NAMALWA (cell line): ENCODE measurements around the gene C19orf33.
A peak's percentile ranks its signal among the peaks of the same experiment; 100 is the strongest.
"Not testable (repeated sequence)": the region's sequence is repeated elsewhere in the genome, so short reads cannot be mapped to it uniquely, and the experiment has no call there.

Experiments used
- DNase-seq: peaks from one replicate; pipeline ENCODE4 v3.0.0-alpha.2; 2015; ENCODE audit warnings: low spot score

C19orf33 gene

GRCh38 chr19:38303517-38304351, at the start of gene C19orf33:
Gene C19orf33 (plus strand): TSS chr19:38304251. CDS start chr19:38304262, 11 bp downstream.
- DNase-seq: no peak

GRCh38 chr19:38255383-38256014, 48.6 kb upstream of the C19orf33 start:
- no peak for DNase-seq

- not testable (repeated sequence) for DNase-seq
Measured at GRCh38 chr19:38261942-38262341, 42.1 kb upstream of the C19orf33 start.

DNA sequence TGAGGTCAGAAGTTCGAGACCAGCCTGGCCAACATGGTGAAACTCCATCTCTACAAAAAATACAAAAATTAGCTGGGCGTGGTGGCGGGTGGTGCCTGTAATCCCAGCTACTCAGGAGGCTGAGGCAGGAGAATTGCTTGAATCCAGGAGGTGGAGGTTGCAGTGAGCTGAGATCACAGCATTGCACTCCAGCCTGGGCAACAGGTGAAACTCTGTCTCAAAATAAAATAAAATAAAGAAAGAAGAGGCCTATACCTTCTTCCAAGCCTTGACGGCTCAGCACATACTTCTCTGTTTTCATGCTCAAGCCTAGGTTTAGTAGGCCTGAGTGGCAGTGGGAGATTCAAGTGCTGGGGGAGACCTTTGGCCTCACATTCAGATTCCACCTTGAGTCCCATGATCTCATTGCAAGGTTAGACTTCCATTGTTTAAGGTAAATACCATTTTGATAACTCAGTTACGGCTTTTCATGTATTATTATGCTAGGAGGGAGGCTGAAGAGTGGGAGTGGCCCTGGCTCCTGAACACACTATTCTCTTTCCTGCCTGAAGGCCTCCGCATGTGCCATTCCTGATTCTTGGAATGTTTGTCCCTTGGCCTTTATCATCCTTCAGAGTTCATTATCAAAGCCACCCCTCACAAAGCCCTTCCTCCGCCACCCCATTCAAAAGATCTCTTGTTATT, 41.3 kb upstream of the C19orf33 start:
- no peak for DNase-seq

- DNase-seq: peak; percentile 84
Measured at GRCh38 chr19:38263689-38264485, 40.2 kb upstream of the C19orf33 start.

DNA sequence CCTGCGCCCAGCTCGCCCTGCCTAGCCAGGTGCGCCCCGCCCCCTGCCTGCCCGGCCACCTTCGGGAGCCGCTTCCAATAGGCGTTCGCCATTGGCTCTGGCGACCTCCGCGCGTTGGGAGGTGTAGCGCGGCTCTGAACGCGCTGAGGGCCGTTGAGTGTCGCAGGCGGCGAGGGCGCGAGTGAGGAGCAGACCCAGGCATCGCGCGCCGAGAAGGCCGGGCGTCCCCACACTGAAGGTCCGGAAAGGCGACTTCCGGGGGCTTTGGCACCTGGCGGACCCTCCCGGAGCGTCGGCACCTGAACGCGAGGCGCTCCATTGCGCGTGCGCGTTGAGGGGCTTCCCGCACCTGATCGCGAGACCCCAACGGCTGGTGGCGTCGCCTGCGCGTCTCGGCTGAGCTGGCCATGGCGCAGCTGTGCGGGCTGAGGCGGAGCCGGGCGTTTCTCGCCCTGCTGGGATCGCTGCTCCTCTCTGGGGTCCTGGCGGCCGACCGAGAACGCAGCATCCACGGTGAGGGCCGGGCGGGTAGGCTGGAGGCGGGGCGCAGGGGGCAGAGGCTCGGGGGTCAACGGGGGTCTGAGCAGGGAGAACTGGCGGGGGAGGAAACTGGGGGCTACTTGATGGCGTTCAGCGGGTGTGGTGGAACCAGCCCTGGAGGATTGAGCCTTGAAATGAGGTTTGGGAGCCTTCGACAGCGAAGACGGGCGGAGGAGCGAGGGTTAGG, 39.4 kb upstream of the C19orf33 start, which contains the start of gene SPINT2:
Gene SPINT2, plus strand, starts transcription at position 88 of the 727 bp plus-strand sequence. Its CDS starts 320 bp downstream, at position 408.
- peak; percentile 83 for DNase-seq

GRCh38 chr19:38265213-38265861, 38.7 kb upstream of the C19orf33 start:
- peak; percentile 47 for DNase-seq

DNA sequence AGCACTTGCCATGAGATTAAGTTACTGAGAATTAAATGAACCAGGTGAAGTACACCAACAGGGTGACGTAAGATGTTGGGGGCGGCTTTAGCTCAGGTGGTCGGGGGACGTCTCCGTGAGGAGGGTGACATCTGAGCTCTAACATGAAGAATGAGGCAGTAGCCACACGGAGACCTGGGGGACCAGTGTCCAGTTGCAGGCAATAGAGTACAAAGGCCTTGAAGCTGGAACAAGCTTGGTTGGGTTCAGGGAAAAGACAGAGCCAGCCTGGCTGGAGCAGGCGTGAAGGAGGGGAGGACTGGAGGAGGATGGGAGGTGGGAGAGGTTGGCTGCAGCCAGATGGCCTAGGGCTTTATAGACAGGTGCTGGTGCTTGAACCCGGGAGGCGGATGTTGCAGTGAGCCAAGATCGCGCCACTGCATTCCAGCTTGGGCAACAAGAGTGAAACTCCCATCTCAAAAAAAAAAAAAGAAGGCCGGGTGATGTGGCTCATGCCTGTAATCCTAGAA, 38.1 kb upstream of the C19orf33 start:
- DNase-seq: no peak

- DNase-seq: no peak
Measured at GRCh38 chr19:38266981-38267597, 37.0 kb upstream of the C19orf33 start.

DNA sequence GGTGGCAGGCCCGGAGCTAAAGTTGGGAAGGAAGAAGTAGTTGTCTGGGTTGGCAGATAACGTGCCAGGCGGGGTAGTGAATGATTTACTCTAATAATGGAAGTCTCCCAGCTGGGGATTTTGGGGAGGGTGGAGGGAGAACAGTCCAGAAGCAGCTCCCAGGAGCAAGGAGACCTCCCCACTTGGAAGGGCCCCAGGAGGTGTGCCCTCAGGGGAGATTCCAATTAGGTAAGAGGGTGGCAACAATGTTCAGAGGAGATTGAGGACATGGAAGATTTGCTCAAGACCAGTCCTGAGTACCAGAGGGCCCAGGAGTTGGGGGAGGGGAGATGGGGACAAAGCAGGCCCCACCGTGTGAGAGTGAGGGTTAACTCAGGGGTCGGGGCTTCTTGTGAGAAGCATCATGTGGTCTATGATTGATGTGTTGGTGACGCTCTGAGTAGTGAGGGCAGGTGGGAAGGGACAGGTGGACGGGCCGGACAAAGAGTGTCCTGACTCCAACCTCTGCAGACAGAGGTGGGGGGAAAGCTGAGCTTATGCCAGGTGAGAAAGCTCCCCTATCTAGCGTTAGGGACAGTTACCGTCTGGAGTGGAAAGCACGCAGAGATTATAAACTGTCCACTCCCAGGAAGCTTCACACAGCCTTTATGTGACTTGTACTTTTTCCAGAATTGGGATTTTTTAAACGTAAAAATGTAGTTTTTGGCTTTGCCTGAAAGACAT, 36.1 kb upstream of the C19orf33 start:
- no peak for DNase-seq

GRCh38 chr19:38268539-38268938, 35.5 kb upstream of the C19orf33 start:
- no peak for DNase-seq

DNA sequence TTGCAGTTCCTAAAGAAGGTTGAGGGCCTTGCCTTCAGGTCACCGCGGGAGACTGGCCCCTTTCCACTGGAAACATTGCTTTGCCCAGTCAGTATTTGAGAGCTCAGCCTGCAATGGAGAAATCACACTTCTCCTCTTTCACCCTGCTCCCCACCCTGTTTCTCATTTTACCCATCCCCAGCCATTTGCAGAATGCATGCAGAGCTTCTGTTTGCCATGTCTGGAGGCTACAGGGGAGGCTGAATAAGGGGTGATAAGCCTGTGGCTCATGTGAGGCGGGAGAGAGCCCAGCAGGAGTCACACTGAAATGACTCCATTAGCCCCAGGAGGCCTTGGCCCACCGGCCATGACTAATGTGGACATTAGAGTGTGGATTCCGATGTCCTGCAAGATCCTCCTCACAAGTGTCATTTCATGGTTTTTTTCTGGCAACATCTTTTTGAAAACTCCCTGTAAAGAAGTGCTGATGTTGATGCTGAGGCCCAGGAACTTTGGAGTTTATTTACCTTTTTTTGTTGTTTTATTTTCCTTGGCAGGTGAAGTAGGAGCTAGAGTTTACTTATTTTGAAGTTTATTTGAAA, 33.4 kb upstream of the C19orf33 start:
- no peak for DNase-seq

- DNase-seq: no peak
Measured at GRCh38 chr19:38273499-38273898, 30.6 kb upstream of the C19orf33 start.

DNA sequence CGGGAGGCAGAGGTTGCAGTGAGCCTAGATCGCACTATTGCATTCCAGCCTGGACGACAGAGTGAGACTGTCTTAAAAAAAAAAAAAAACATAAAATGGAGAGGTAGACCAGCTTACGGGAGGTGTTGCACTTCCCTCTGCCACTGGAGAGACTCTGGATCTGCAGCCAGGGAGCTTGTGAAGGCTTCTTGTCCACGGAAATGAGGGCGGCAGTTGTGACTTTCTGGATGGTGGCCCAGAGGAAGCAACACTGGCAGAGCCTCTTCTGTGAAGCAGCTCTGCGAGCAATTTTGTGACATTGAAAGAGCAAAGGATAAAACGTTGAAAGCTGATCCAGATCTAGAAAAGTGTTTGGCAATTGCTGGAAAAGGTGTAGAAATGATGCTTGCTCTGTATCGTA, 29.3 kb upstream of the C19orf33 start:
- DNase-seq: no peak

DNA sequence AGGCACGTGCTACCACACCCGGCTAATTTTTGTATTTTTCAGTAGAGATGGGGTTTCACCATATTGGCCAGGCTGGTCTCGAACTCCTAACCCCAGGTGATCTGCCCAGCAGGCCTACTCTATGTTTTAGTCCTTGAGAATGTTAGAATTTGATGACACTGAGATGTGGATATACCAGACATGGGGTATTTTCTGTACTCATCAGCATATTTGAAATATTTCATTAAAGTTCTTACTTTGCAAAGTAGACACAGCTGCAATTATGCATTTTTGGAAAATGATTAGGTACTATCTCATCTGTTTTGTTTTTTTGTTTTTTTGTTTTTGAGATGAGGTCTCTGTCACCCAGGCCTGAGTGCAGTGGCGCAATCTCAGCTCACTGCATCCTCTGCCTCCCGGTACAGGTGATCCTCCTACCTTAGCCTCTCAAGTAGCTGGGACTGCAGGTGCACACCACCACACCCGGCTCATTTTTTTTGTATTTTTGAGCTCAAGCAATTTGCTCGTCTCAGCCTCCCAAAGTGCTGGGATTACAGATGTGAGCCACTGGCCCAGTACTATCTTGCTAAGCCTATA, 27.0 kb upstream of the C19orf33 start:
- DNase-seq: no peak

GRCh38 chr19:38277549-38277948, 26.5 kb upstream of the C19orf33 start:
- DNase-seq: no peak

DNA sequence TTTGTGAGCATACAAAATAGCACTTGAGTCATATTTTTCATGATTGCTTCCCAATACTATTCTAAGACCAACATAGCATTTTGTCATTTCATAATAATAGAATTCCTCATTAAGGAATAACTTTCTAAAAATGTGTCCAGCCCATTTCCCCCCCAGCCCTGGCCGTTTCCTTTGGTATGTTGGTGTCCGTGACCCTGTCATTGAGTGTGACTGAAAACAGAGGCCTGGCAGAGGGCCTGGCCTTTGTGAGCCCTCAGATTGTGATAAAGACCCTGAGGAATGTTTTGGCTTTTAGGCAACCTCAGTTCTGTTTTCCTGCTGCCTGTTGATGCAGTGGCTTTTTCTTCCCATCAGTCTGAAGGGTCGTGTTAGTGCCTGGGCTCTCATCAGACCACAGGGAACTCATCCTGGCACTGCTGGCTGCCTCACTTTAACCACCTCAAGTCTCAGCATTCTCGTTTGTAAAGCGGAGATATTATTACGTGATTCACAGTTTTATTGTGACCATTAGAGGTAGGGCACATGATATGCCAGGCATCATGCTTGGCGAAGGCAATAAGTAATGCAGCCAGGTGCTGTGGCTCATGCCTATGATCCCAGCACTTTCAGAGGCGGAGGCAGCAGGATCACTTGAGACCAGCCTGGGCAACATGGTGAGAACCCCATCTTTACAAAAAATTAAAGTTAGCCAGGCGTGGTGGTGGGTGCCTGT, 25.9 kb upstream of the C19orf33 start:
- DNase-seq: no peak

DNA sequence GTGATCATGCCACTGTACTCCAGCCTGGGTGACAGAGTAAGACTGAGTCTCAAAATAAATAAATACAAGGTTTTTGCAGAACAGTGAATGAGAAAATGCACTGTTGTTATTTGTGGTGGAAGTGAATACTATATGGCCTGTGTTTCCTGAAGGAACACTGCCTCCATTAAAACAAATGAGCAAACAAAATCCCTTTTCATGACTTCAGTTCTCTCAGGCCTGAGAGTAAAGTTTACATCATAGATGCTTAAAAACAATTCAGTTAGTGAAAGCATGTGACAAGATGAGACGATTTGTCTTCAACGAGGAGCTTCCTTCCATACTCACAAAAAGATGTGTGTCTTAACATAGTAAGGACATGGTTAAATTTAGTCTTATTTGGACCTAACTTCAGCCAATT, 25.3 kb upstream of the C19orf33 start:
- no peak for DNase-seq
